D341Med (cell line): ENCODE measurements around the gene TUBA3D.
"Not testable (repeated sequence)": the region's sequence is repeated elsewhere in the genome, so short reads cannot be mapped to it uniquely, and the experiment has no call there.

Source experiments
- DNase-seq: peaks from one replicate; pipeline ENCODE4 v3.0.0; 2012; ENCODE audit warnings: low spot score

The TUBA3D gene

DNA sequence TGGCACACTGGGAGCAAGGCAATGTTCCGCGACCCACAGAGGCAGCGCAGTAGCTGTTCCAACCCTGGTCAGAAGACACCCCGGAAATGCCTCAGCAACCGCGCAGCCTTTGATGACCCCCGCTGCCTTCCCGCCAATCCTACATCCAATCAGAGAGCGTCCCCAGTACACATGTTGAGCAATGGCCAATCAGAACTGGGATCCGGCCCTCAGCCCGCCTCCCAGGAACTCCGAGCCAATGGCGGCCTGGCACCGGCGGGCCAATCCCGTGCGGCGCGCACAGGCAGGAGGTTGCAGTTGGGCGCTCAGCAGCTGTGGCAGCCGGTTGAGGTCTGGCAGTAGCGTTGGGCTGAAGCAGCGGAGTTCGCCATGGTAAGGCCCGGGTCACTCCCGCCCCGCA is at the start of gene TUBA3D:
Gene TUBA3D (plus strand): TSS at position 289 of the 400 bp plus-strand sequence. CDS start 81 bp downstream, at position 370.
- peak; percentile 15 for DNase-seq

DNA sequence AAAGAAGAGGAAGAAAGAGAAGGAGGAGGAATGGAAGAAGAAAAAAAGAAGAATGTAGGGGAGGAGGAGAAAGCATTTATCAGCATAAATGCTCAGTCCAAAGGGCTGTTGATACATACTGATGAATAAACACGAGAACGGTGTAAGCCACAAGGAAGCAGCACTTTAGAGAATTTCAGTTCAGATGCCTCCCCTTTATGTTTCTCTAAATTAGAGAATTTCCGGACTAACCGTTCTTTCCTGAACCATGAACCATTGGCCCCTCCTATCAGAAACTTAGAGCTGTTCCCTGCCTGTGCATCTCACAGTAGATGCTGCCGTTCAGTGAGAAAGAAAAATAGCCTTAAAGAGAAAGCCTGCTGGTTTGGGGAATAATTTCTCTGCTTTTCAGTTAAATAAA is 49.2 kb upstream of the TUBA3D start:
- no peak for DNase-seq

DNA sequence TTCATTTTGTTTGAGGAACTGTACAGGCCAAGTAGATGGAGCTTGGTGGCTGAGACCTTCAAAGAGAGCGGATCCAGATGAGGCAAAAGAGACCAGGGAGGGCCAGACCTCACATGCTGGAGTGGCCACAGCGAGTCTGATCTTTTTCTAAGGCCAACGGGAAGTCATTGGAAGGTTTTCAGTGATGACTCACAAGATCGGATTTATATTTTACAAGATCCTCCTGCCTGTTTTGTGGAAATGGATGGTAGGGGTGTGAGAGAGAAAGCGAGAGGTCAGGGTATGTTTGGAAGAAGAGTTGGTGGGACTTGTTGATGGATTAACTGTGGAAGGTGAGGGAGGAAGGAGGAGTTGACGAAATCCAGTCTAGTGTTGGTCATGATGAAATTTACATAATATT is 44.6 kb upstream of the TUBA3D start:
- DNase-seq, result no peak

DNA sequence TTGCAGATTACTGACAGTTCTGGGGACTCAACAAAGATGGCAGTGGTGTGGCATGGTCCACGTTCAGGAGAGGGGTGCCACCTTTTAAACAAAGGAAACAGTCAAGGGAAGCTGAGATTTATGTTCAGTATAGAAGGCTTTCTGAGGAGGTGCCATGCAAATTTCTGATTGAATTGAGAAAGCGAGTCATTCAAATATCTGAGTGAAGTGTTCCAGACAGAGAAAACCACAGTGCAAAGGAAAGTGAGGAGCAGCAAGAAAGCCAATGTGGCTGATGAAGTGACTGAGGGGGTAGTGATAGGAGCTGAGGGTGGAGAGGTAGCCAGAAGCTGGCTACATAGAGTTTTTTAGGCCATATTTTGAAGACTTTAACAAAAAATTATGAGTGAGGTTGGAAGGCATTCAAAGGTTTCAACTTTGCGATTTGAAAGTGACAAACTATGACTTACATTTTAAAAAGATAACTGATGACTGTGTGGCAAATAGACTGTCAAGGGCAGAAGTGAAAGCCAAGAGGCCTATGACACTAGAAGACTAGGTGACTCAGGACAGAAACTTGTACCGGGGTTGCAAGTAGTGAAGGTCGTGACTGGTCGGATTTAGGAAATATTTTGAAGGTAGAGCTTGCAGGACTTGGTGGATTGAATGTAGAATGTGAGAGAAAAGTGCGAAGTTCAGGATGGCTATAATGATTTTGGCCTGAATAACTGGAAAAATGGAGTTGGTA is 35.0 kb upstream of the TUBA3D start:
- DNase-seq, result not testable (repeated sequence)

GRCh38 chr2:131444736-131445514 is 31.0 kb upstream of the TUBA3D start:
- DNase-seq, result not testable (repeated sequence)

DNA sequence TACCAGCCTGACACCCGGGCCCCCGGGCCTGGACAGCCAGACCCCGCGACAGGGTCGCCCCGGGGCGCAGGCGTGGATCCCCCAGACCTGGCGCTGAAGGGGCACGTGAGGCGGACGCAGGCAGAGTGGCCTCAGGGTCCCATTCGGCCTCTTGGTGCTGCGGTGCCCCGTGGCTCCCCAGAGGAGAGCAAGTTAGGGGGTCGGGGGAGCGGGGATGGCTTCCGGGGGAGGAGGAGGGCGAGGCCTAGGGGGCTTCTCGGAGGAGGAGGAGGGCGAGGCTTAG is 30.5 kb upstream of the TUBA3D start:
- not testable (repeated sequence) for DNase-seq

- DNase-seq, result no peak
Measured at GRCh38 chr2:131445896-131446295, 30.0 kb upstream of the TUBA3D start.

DNA sequence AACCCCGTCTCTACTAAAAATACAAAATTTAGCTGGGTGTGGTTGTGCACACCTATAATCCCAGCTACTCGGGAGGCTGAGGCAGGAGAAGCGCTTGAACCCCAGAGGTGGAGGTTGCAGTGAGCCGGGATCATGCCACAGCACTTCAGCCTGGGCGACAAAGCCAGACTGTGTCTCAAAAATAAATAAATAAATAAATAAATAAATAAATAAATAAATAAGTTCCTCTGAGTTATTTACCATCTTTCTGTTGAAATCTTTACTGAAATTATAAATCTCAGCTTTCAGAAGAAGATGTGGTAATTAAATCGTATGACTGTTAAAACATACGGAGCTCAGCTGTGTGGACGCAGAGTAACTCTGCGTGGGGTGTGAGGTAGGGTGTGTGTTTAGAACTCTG is 27.9 kb upstream of the TUBA3D start:
- not testable (repeated sequence) for DNase-seq

DNA sequence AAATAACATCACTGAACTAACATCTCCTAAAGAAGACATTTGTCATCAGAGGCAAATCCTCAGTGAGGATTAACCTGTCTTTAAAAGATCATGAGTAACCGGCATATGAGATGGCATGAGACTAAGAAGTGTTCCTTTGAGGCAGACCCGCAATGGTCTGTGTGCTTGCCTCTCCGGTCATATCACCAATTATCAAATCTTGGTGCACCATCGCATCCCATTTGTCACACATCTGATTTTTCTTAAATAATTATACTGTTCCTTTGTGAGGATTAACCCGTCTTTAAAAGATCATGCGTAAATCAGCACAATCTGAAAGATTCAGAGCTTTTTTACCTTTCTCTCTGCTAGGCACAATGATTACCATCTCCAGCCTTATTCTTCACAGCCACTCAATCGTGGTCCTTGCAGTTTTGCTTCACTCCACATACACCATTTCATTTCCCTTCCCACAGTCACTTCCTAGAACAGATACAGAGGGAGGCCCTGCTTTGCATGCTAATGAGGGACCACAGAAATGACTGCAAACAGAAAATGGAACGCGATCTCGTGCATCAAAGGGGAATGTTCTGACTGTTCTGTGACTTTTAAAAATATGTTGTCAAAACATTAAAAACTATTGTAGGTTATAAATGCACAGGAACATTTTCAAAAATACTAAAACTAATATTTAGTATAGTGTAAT is 24.5 kb upstream of the TUBA3D start:
- not testable (repeated sequence) for DNase-seq

DNA sequence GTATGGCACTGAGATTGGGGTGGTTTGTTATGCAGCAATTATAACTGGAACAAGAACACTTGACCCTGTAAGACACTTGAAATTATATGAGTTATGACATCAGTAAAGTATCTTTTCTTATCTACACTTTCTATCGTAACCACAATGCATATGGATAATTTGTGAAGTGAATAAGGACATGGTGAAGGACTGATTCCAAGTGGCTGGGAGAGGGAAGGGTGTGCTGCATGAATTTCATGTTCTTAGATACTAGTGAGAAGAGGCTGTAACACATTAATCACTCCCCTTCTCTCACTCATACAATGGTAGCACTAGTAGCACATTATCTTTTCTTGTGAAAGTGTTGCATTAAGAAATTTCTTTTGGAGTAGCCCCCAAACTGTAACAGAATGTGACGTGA is 21.0 kb upstream of the TUBA3D start:
- DNase-seq, result not testable (repeated sequence)

- DNase-seq, result not testable (repeated sequence)
Measured at GRCh38 chr2:131467722-131468121, 8.2 kb upstream of the TUBA3D start.

DNA sequence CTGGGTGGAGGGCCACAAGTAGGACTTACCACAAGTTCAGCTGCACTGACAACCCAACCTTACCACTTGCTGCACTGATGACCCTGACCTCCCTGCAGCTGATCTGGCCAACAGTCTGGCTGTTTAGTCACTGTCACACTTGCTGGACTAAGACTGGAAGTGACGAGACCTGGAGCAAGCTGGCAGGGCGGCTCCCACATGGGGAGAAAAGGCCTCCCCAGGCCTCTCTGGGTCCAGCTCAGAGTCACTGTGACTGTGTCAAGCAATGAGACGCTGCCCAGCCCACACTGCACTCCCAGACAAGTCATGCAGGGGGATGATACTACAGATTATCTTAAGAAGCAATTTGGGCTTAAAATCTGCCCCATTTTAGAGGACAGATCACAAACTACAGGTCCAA is 5.0 kb upstream of the TUBA3D start:
- not testable (repeated sequence) for DNase-seq

DNA sequence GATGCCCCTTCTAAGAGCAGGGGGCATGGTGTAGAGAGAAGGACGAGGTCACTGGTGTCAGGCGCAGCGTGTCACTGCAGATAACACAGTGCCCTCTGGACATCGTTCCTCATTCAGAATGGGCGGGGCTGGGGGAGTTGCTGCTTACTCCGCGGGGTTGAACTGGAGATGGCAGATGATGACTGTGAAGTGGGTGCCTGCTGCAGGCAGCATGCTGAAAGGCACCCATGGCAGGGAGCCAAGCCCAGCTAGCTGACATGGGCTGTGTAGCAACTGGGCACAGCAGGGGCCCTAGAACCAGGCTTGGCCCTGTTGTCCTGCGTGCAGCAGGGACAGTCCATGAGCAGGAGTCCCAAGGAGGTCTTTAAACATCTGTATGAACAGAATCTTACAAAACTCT is 4.3 kb upstream of the TUBA3D start:
- not testable (repeated sequence) for DNase-seq

DNA sequence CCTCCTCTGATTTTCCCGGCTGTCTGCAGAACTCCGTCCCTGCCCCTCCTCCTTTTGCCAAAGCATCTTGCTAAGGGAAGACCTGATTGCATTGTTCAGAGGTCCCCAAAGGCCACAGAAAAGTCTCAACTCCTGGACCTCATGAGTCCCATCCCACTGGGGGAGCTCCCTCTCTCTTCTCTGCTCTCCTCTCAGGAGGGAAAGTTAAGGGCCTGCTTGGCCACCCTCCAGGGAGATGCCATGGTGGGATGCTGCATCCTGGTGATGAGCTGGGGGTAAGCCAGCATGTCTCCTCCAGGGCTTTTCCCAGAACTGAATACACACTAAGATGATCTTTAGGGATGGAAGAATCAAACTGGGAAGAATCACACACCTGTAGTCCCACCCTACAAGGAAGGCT is 2.7 kb upstream of the TUBA3D start:
- not testable (repeated sequence) for DNase-seq

GRCh38 chr2:131476363-131476762 is 444 bp downstream of the TUBA3D start:
- DNase-seq, result not testable (repeated sequence)

DNA sequence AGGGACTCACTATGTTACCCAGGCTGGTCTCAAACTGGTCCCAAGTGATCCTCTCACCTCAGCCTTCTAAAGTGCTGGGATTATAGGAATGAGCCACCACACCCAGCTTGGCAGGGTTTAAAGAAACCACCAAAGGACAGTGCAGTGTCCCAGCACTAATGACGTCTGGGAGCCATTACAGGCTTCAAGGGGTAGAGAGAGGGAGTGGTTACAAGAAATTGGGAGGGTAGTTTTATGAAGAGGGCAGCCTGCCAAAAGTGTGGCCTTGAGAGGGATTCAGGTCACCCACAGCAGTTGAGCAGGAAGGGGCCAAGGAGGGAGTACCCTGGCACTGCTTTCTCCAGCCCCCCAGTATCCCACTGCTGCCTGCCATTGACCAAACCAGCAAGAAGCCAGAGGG is 1.3 kb downstream of the TUBA3D start:
- DNase-seq, result not testable (repeated sequence)

DNA sequence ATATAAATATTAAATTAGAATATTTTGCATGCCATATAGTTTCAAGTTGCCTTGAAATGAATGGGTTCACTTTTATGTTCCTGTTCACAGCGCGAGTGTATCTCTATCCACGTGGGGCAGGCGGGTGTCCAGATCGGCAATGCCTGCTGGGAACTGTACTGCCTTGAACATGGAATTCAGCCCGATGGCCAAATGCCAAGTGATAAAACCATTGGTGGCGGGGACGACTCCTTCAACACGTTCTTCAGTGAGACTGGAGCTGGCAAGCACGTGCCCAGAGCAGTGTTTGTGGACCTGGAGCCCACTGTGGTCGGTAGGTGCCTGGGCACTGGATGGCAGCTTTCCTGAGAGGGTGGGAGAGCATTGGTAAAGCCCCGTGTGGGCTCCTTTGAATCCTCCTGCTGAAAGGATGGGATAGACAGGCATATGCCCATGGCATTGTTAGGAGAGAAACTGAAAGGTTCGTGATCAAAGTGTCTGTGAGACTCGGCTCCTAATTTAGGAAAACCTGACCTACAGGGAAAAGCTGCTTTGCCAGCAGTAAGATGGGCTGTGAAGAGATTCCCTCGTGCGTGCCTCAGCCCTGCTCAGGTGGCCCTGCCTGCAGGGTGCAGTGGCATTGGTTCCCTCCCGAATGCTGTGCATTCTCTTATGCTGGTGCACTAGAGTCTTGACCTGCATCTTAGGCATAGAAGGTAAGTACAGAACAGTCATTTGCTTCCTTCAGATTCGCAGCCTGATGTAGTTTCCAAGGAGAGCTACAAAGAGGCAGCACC is 2.3 kb downstream of the TUBA3D start:
- DNase-seq, result not testable (repeated sequence)

- DNase-seq, result not testable (repeated sequence)
Measured at GRCh38 chr2:131478850-131479461, 3.0 kb downstream of the TUBA3D start.

DNA sequence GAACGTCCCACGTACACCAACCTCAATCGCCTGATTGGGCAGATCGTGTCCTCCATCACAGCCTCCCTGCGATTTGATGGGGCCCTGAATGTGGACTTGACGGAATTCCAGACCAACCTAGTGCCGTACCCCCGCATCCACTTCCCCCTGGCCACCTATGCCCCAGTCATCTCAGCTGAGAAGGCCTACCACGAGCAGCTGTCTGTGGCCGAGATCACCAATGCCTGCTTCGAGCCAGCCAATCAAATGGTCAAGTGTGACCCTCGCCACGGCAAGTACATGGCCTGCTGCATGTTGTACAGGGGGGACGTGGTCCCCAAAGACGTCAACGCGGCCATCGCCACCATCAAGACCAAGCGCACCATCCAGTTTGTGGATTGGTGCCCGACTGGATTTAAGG is 4.4 kb downstream of the TUBA3D start:
- not testable (repeated sequence) for DNase-seq

DNA sequence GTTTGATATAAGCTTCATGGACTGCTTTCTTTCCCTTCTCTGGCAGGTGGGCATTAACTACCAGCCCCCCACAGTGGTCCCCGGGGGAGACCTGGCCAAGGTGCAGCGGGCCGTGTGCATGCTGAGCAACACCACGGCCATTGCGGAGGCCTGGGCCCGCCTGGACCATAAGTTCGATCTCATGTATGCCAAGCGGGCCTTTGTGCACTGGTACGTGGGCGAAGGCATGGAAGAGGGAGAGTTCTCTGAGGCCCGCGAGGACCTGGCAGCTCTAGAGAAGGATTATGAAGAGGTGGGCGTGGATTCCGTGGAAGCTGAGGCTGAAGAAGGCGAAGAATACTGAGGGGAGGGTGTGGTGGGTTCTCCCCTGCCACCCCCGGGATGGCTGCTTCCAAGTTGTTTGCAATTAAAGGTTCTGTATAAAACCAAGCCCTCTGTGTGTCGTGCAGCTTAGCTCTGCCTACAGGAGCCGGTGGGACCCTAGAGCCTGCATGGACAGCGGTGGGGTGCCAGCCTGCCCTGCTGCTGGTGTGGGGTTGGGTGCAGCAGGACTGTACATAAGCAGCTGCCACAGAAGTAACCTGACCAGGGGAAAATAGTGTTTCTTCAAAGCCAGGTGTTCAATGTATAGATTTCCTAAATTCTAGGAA is 6.7 kb downstream of the TUBA3D start:
- DNase-seq, result not testable (repeated sequence)
